Right cardiac atrium (tissue), 5 donors: ENCODE data around the gene EXOC4. TPM values are rescaled to one million over a fixed set of nuclear protein-coding genes. Genes with fewer than 3 reads are reported as not detected.
A peak's percentile ranks its signal among the peaks of the same experiment; 100 is the strongest.

Experiments
- ATAC-seq, 2 donors: fragments of 200-7000 bp; cut with Tn5 transposase; one replicate each; pipeline versions ENCODE4 v1.8.0 to v1.9.1; 2020; ENCODE audit warnings: moderate library complexity in 2 of 2, mild to moderate bottlenecking in 1 of 2
- DNase-seq, 3 donors: peaks; one replicate each; pipeline ENCODE4 v3.0.0-alpha.2; 2020
- H3K27ac ChIP-seq: one replicate; pipeline ENCODE4 v1.5.1; 2013; ENCODE audit warnings: mild to moderate bottlenecking, low read length, control low read depth, moderate library complexity
- H3K27me3 ChIP-seq: one replicate; pipeline ENCODE4 v1.6.1; 2013; ENCODE audit not compliant: control insufficient read depth, insufficient read depth
- H3K4me1 ChIP-seq: one replicate; pipeline ENCODE4 v1.6.1; 2013; ENCODE audit warnings: low read length; ENCODE audit not compliant: control insufficient read depth, insufficient read depth
- H3K4me3 ChIP-seq: one replicate; pipeline ENCODE4 v1.5.1; 2013; ENCODE audit warnings: low read length, control low read depth
- H3K9me3 ChIP-seq: one replicate; pipeline ENCODE4 v1.6.1; 2013; ENCODE audit warnings: low read length; ENCODE audit not compliant: control insufficient read depth
- WGBS: extraction: QIAGEN DNeasy Blood & Tissue Kit; methylation state at CpG from one replicate; pipeline ENCODE4 v1.1.7; 2013; 5-methylcytosine and 5-hydroxymethylcytosine counted together
- intact Hi-C, 4 donors: fragments of 100-400 bp; cut with DNase I; formaldehyde crosslinking; loops; one replicate each; pipeline versions ENCODE4 v1.11.0 to v1.14.0; 2022 to 2023
- polyA plus RNA-seq: library from polyadenylated mRNA; stranded (reverse); fragments of 200-250 nt; gene quantifications from one replicate; pipeline ENCODE4 v1.2.3, GENCODE V29; 2013
- total RNA-seq, 4 donors: library from RNA; stranded (reverse); fragmentation: NEBNext Ultra II Directional; extraction: Animal tissue kit (Norgen Biotek cat#: 25700); gene quantifications; one replicate each; pipeline ENCODE4 v1.2.1, GENCODE V29; 2021
- donor health status: healthy with polysubstance abuse.
- donor health status: DM: no; HTN: yes; CAD: no.
- donor health status: DM: no; HTN: no; CAD: no.
- donor health status: DM: no; HTN: yes; CAD: no; lungs with severe emphysema.
- donor health status: DM: yes; HTN: yes; CAD: no.

Gene EXOC4
- total and polyA plus RNA-seq, 5 donors = 11.9 to 45.9 (median 39.7) TPM

GRCh38 chr7:133240302-133240701 lies 12.6 kb upstream of the EXOC4 start:
- intact Hi-C loops = no loop called here

DNA sequence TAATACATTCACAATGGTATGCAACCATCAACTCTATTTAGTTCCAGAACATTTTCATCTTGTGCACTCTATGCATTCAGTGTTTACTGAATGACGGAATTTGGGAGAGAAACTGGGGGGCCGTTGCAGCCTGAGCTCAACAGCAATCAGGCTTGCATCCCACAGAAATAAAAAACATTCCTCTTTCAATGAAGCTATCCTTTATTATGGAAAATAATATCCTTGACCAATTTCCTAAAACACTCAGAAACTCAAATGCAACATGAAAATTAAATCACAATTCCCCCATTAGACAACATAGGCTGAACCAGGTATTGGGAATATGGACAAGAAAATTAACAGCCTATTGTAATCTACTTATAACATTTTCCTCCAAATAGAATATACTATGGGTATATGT lies 6.3 kb upstream of the EXOC4 start:
- H3K4me1 ChIP-seq = no peaks in the 10 kb centered on the region
- DNase-seq = no peak
- no peaks in the 10 kb centered on the region for H3K27me3 ChIP-seq
- no peak for ATAC-seq
- no peak overlapping the region for H3K4me3 ChIP-seq
- intact Hi-C loops = no loop called here
- no peak overlapping the region for H3K27ac ChIP-seq
- WGBS = 90% methylated on average over 2 of the region's 2 CpGs
- H3K9me3 ChIP-seq = no peaks in the 10 kb centered on the region

More at GRCh38 chr7:133240302-133240701, 12.6 kb upstream of the EXOC4 start:
- no peaks in the 10 kb centered on the region for H3K4me1 ChIP-seq
- DNase-seq (no peak), ATAC-seq (no peak)
- H3K4me3 ChIP-seq = no peak overlapping the region
- H3K9me3 ChIP-seq = no peaks in the 10 kb centered on the region
- no peaks in the 10 kb centered on the region for H3K27me3 ChIP-seq
- no peak overlapping the region for H3K27ac ChIP-seq
- WGBS = 63% methylated on average over 3 of the region's 3 CpGs

DNA sequence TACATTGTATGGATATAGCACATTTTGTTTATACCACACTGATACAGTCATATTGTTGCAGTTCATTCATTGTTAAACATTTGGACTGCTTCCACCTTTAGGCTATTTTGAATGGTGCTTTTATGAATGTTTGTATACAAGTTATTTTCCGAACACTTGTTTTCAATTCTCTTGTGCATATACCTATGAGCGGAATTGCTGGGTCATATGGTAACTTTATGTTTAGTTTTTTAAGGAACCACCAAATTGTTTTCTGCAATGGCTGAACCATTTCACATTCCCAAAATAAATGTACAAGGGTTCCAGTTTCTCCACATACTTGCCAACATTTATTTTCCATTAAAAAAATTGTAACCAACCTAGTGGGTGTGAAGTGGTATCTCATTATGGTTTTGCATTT lies 4.0 kb upstream of the EXOC4 start:
- H3K27ac ChIP-seq = no peak overlapping the region
- DNase-seq (no peak), ATAC-seq (no peak)
- no peaks in the 10 kb centered on the region for H3K4me1 ChIP-seq
- 94% methylated on average over 2 of the region's 2 CpGs for WGBS
- H3K4me3 ChIP-seq = no peak overlapping the region
- intact Hi-C loops = no loop called here
- no peaks in the 10 kb centered on the region for H3K27me3 ChIP-seq
- H3K9me3 ChIP-seq = no peaks in the 10 kb centered on the region

GRCh38 chr7:133252506-133252857 lies 396 bp upstream of the EXOC4 start:
- Histone ChIP-seq H3K27me3 (no peaks in the 10 kb centered on the region), H3K27ac (no peak overlapping the region), H3K9me3 (no peaks in the 10 kb centered on the region), H3K4me3 (no peak overlapping the region), H3K4me1 (no peaks in the 10 kb centered on the region)
- intact Hi-C loops = loop anchor here in 1 of 4 donors (10.0 kb wide), 1 partner anchor 52 kb away; no protein-coding TSS in a partner anchor
- ATAC-seq = no peak
- no peak for DNase-seq
- WGBS = 69% methylated on average over 3 of the region's 3 CpGs

- WGBS = 6% methylated on average over 7 of the region's 7 CpGs
- peak overlapping the region; percentile 53 for H3K4me3 ChIP-seq
- H3K4me1 ChIP-seq = no peaks in the 10 kb centered on the region
- peak overlapping the region; percentile 7 for H3K27ac ChIP-seq
- ATAC-seq (no peak), DNase-seq (no peak)
- H3K9me3 ChIP-seq = no peaks in the 10 kb centered on the region
- intact Hi-C loops = loop anchor here in 1 of 4 donors (10.0 kb wide), 1 partner anchor 51 kb away; no protein-coding TSS in a partner anchor
- H3K27me3 ChIP-seq = no peaks in the 10 kb centered on the region
Observed at GRCh38 chr7:133253519-133253875, 619 bp downstream of the EXOC4 start.

DNA sequence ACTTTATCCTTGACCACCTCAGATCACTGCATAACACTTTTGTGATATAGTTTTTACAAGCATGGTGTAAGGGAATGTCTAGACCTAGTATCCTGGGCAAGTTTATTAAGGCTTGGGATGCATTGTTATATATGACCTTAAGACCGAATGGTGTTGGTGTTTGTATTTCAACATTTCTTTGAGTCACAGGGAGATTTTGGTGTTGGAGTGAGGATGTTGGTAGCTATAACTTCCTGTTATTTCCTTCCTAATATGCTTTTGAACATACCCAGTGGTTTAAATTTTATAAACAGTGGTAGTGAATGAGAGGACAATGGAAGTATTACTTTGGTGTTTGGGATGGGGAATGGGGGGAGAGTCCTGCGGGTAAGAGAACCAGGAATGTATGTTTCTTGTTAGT lies 2.6 kb downstream of the EXOC4 start:
- no peak for DNase-seq
- Histone ChIP-seq H3K9me3 (no peaks in the 10 kb centered on the region), H3K27me3 (no peaks in the 10 kb centered on the region), H3K4me1 (no peaks in the 10 kb centered on the region), H3K4me3 (no peak overlapping the region), H3K27ac (no peak overlapping the region)
- intact Hi-C loops = loop anchor here in 1 of 4 donors (10.0 kb wide), 1 partner anchor 49 kb away; no protein-coding TSS in a partner anchor
- WGBS = 86% methylated on average over 2 of the region's 2 CpGs
- ATAC-seq = no peak

DNA sequence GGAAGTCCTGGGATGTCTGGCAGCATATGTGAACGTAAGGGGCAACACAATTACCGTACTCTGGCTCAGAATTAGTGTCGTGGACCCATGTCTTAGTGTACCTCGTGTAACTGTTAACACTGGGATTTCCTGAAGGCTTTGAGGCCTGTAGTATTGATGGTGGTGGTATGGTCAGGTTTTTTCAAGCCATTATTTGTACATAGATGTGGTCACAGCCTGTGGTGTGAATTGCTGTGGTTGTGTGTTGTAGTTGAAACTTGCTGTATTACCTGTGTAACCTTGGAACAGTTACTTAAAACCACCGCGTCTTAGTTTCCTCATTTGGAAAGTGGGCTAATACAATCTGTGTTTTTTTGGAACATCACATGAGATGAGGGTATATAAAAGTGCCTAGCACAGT lies 5.3 kb downstream of the EXOC4 start:
- no peak for DNase-seq
- ATAC-seq = no peak
- H3K9me3 ChIP-seq = no peaks in the 10 kb centered on the region
- H3K27ac ChIP-seq = no peak overlapping the region
- no peak overlapping the region for H3K4me3 ChIP-seq
- H3K27me3 ChIP-seq = no peaks in the 10 kb centered on the region
- WGBS = 84% methylated on average over 6 of the region's 6 CpGs
- intact Hi-C loops = loop anchor here in 1 of 4 donors (10.0 kb wide), 1 partner anchor 47 kb away; no protein-coding TSS in a partner anchor
- no peaks in the 10 kb centered on the region for H3K4me1 ChIP-seq

DNA sequence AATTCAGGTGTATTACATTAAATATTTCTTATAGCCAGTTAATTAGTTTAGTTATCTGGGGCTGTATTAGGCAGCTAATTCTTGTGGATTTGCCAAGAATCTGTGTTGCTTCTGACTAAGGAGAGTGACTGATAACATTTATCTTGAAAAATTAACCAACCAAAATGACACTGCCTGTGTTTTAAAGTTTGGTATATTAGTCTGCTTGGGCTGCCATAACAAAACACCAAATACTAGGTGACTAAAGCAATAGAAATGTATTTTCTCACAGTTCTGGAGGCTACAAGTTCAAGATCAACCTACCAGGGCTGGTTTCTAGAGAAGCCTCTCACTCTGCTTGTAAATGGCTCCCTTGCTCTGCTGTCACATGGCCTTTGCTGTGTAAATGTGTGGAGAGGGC lies 12.9 kb downstream of the EXOC4 start:
- H3K4me1 ChIP-seq = no peaks in the 10 kb centered on the region
- DNase-seq (no peak), ATAC-seq (no peak)
- no peaks in the 10 kb centered on the region for H3K9me3 ChIP-seq
- intact Hi-C loops = no loop called here
- no peaks in the 10 kb centered on the region for H3K27me3 ChIP-seq
- no peak overlapping the region for H3K27ac ChIP-seq
- H3K4me3 ChIP-seq = no peak overlapping the region

GRCh38 chr7:133268355-133268754 lies 15.5 kb downstream of the EXOC4 start:
- no peak overlapping the region for H3K27ac ChIP-seq
- no peak for DNase-seq
- no peaks in the 10 kb centered on the region for H3K27me3 ChIP-seq
- H3K4me3 ChIP-seq = no peak overlapping the region
- intact Hi-C loops = no loop called here
- H3K4me1 ChIP-seq = no peaks in the 10 kb centered on the region
- 82% methylated on average over 2 of the region's 2 CpGs for WGBS
- no peaks in the 10 kb centered on the region for H3K9me3 ChIP-seq
- ATAC-seq = no peak

- DNase-seq (no peak), ATAC-seq (no peak)
- 82% methylated on average over 2 of the region's 2 CpGs for WGBS
- H3K4me1 ChIP-seq = peaks cover 2% of the 10 kb centered on the region
- H3K9me3 ChIP-seq = no peaks in the 10 kb centered on the region
- no peak overlapping the region for H3K27ac ChIP-seq
- no peaks in the 10 kb centered on the region for H3K27me3 ChIP-seq
- H3K4me3 ChIP-seq = no peak overlapping the region
- intact Hi-C loops = no loop called here
Observed at GRCh38 chr7:133272336-133272735, 19.5 kb downstream of the EXOC4 start.

GRCh38 chr7:133273227-133273626 lies 20.3 kb downstream of the EXOC4 start:
- Histone ChIP-seq H3K4me3 (no peak overlapping the region), H3K27me3 (no peaks in the 10 kb centered on the region), H3K9me3 (no peaks in the 10 kb centered on the region), H3K27ac (no peak overlapping the region), H3K4me1 (peaks cover 2% of the 10 kb centered on the region)
- no peak for DNase-seq
- 87% methylated on average over 3 of the region's 3 CpGs for WGBS
- no peak for ATAC-seq
- intact Hi-C loops = no loop called here

GRCh38 chr7:133274265-133274664 lies 21.4 kb downstream of the EXOC4 start:
- Histone ChIP-seq H3K27ac (no peak overlapping the region), H3K9me3 (no peaks in the 10 kb centered on the region), H3K27me3 (no peaks in the 10 kb centered on the region), H3K4me3 (no peak overlapping the region), H3K4me1 (peaks cover 2% of the 10 kb centered on the region)
- WGBS = 97% methylated on average over 1 of the region's 1 CpG
- ATAC-seq = no peak
- DNase-seq = no peak
- intact Hi-C loops = no loop called here
